ENCODE data around the gene TJP2.
A peak's percentile ranks its signal among the peaks of the same experiment; 100 is the strongest.

TJP2 gene

GRCh38 chr9:69243116-69243515, 69.0 kb downstream of the TJP2 start:
- H3K4me3 ChIP-seq (ENCODE audit: low read length), result no peak overlapping the region
- no peak for TF ChIP-seq CTCF (conservative IDR thresholded peaks at IDR 0.05; ENCODE audit: low read depth, low read length)
- DNase-seq (ENCODE audit: low read depth), result no peak

GRCh38 chr9:69246629-69247028, 72.6 kb downstream of the TJP2 start:
- no peak for TF ChIP-seq CTCF (conservative IDR thresholded peaks at IDR 0.05; ENCODE audit: low read depth, low read length)
- no peak overlapping the region for H3K4me3 ChIP-seq (ENCODE audit: low read length)
- DNase-seq (ENCODE audit: low read depth), result no peak

- H3K4me3 ChIP-seq (ENCODE audit: low read length), result no peak overlapping the region
- no peak for TF ChIP-seq CTCF (conservative IDR thresholded peaks at IDR 0.05; ENCODE audit: low read depth, low read length)
- DNase-seq (ENCODE audit: low read depth), result no peak
These were observed 73.9 kb downstream of the TJP2 start for GRCh38 chr9:69248005-69248404.

GRCh38 chr9:69249337-69249736, 75.3 kb downstream of the TJP2 start:
- no peak for TF ChIP-seq CTCF (conservative IDR thresholded peaks at IDR 0.05; ENCODE audit: low read depth, low read length)
- no peak for DNase-seq (ENCODE audit: low read depth)
- H3K4me3 ChIP-seq (ENCODE audit: low read length), result no peak overlapping the region

GRCh38 chr9:69250681-69251080, 76.6 kb downstream of the TJP2 start:
- no peak for DNase-seq (ENCODE audit: low read depth)
- no peak overlapping the region for H3K4me3 ChIP-seq (ENCODE audit: low read length)
- no peak for TF ChIP-seq CTCF (conservative IDR thresholded peaks at IDR 0.05; ENCODE audit: low read depth, low read length)

GRCh38 chr9:69252436-69252835, 78.4 kb downstream of the TJP2 start:
- no peak for DNase-seq (ENCODE audit: low read depth)
- H3K4me3 ChIP-seq (ENCODE audit: low read length), result no peak overlapping the region
- TF ChIP-seq CTCF (conservative IDR thresholded peaks at IDR 0.05; ENCODE audit: low read depth, low read length), result no peak

GRCh38 chr9:69253057-69253456, 79.0 kb downstream of the TJP2 start:
- H3K4me3 ChIP-seq (ENCODE audit: low read length), result no peak overlapping the region
- peak; percentile 85 for DNase-seq (ENCODE audit: low read depth)
- no peak for TF ChIP-seq CTCF (conservative IDR thresholded peaks at IDR 0.05; ENCODE audit: low read depth, low read length)
